OCI-LY7 (cell line): Measurements from ENCODE around the gene TDRD9. TPM values are rescaled to one million over a fixed set of nuclear protein-coding genes. Genes with fewer than 3 reads are reported as not detected.

Experiments
- BruUV-seq: library from RNA; stranded (reverse); fragments of 400-500 nt; replicated peaks from 2 replicates; lab custom pipeline; 2021; lab: Mats Ljungman, UMichigan
- CTCF ChIA-PET: fragments of 300-600 bp; sonication (Branson Sonifier 250); formaldehyde crosslinking; loops from one replicate; lab custom pipeline; 2022; ENCODE audit warnings: antibody characterized with exemption; ENCODE audit not compliant: unreplicated experiment; lab: Charles Lee
- POLR2A ChIA-PET: fragments of 300-600 bp; sonication (Branson Sonifier 250); formaldehyde crosslinking; loops from one replicate; lab custom pipeline; 2022; ENCODE audit warnings: antibody characterized with exemption; lab: Charles Lee
- DNase-seq: peaks from one replicate; pipeline ENCODE4 v3.0.0-alpha.2; 2015; ENCODE audit warnings: low spot score
- H2AFZ ChIP-seq: fragments of 200-600 bp; sonication (generic), shearing (Covaris generic); 2 replicates; pipeline ENCODE4 v1.6.1; 2014; ENCODE audit warnings: mild to moderate bottlenecking, antibody characterized with exemption, low read length, moderate library complexity
- H3K27ac ChIP-seq: fragments of 200-600 bp; sonication (generic); 2 replicates; pipeline ENCODE4 v1.5.1; 2014; ENCODE audit warnings: mixed run types, low read depth, mild to moderate bottlenecking, moderate library complexity, low read length, inconsistent platforms; ENCODE audit not compliant: poor library complexity, severe bottlenecking
- H3K36me3 ChIP-seq: fragments of 200-600 bp; sonication (generic); 2 replicates; pipeline ENCODE4 v1.6.1; 2014; ENCODE audit warnings: mild to moderate bottlenecking, antibody characterized with exemption, low read length, moderate library complexity, mixed read lengths; ENCODE audit not compliant: insufficient read depth
- H3K4me1 ChIP-seq: fragments of 200-600 bp; sonication (generic); 2 replicates; pipeline ENCODE4 v1.5.1; 2014; ENCODE audit warnings: mild to moderate bottlenecking, low read length; ENCODE audit not compliant: insufficient read depth, poor library complexity, severe bottlenecking
- H3K4me2 ChIP-seq: fragments of 200-600 bp; sonication (generic); 2 replicates; pipeline ENCODE4 v1.6.1; 2014; ENCODE audit warnings: mild to moderate bottlenecking, low read length
- H3K4me3 ChIP-seq: fragments of 200-600 bp; sonication (generic); 2 replicates; pipeline ENCODE4 v1.5.1; 2014; ENCODE audit warnings: mild to moderate bottlenecking, low read depth, low read length; ENCODE audit not compliant: poor library complexity, severe bottlenecking
- H3K79me2 ChIP-seq: fragments of 200-600 bp; sonication (generic); 2 replicates; pipeline ENCODE4 v1.6.1; 2016; ENCODE audit warnings: low read depth, mild to moderate bottlenecking, low read length, moderate library complexity, mixed read lengths; ENCODE audit not compliant: insufficient read depth
- H3K9me2 ChIP-seq: fragments of 200-600 bp; sonication (generic); 2 replicates; pipeline ENCODE4 v1.6.1; 2016; ENCODE audit warnings: mild to moderate bottlenecking, low read length, mixed read lengths; ENCODE audit not compliant: insufficient read depth
- H3K9me3 ChIP-seq: fragments of 200-600 bp; sonication (generic); 2 replicates; pipeline ENCODE4 v1.6.1; 2014; ENCODE audit warnings: mild to moderate bottlenecking, mixed run types, low read length, mixed read lengths
- H4K20me1 ChIP-seq: fragments of 200-600 bp; sonication (generic); 2 replicates; pipeline ENCODE4 v1.6.1; 2014; ENCODE audit warnings: mild to moderate bottlenecking, antibody characterized with exemption, low read length, moderate library complexity, mixed read lengths; ENCODE audit not compliant: insufficient read depth
- EZH2phosphoT487 ChIP-seq: fragments of 200-600 bp; sonication (generic); IDR thresholded peaks from 2 replicates; pipeline ENCODE4 v1.6.1; 2018; ENCODE audit warnings: low read depth, borderline replicate concordance, mild to moderate bottlenecking, mixed run types, antibody characterized with exemption, low read length, moderate library complexity, mixed read lengths
- intact Hi-C: fragments of 100-400 bp; cut with micrococcal nuclease; formaldehyde crosslinking; loops from one replicate; pipeline ENCODE4 v1.10.0; 2022; ENCODE audit not compliant: unreplicated experiment
- total RNA-seq, 2 experiments: library from RNA; depleted of rRNA in 1 of 2; stranded (reverse); fragments of >200 nt in 1 of 2; shearing (Covaris generic) in 1 of 2; gene quantifications; 2 replicates each; pipeline ENCODE4 v1.2.3, GENCODE V29; 2014 to 2022
- TF ChIP-seq, protein P1 (sequence below): fragments of 200-600 bp; sonication (generic); conservative IDR thresholded peaks from 2 replicates; pipeline ENCODE4 v1.5.1; 2014; ENCODE audit warnings: mild to moderate bottlenecking, antibody characterized with exemption, low read length, moderate library complexity, mixed read lengths

Gene TDRD9
- total RNA-seq, 2 experiments from 2014 or later: not detected

DNA sequence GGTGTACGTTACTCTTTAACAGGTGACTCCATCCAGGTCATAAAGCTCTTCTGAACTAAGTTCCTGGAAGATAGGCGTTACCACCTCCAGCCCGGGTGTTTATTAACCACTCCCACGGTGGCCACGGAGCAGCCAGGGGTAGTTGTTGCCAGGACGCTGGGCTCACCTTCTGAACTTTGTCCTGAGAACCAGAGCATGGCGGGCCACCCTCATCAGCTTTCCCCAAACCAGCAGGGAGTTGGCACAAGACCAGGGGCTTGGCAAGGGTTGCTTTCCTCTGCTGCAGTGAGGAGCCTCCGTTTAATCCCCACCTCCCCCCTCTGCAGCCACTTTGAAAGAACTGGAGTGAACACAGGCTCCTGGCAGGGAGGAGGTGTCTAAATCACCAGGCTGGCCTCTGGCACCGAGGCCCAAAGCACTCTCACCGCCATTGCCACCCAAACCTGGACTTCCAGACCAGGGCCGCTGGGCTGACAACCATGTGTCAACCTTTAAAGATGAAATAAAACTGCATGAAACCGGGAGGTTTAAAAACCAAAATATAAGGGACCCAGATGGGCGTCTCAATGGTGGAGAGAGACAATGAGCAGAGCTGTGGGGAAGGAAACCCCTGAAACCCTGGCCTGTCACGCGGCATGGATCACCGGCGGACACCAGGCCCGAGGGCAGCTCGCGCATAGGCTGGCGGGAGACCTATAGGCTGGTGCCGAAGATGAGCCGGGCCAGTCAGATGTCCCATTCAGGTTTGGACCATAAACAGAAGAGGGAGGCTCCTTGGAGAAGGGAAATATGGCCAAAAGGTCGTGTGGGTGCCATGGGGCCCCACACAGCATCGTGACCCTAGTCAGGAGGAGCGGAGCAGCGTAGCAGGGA lies 30.9 kb upstream of the TDRD9 start:
- no peaks in the 10 kb centered on the region for H3K9me2 ChIP-seq
- no peaks in the 10 kb centered on the region for H4K20me1 ChIP-seq
- no peak for DNase-seq
- no peak overlapping the region for H3K4me2 ChIP-seq
- H3K36me3 ChIP-seq: no peaks in the 10 kb centered on the region
- no peaks in the 10 kb centered on the region for H3K79me2 ChIP-seq
- POLR2A ChIA-PET: no interaction called here
- no peak overlapping the region for H3K27ac ChIP-seq
- no peak overlapping the region for H2AFZ ChIP-seq
- TF ChIP-seq, protein P1, sequence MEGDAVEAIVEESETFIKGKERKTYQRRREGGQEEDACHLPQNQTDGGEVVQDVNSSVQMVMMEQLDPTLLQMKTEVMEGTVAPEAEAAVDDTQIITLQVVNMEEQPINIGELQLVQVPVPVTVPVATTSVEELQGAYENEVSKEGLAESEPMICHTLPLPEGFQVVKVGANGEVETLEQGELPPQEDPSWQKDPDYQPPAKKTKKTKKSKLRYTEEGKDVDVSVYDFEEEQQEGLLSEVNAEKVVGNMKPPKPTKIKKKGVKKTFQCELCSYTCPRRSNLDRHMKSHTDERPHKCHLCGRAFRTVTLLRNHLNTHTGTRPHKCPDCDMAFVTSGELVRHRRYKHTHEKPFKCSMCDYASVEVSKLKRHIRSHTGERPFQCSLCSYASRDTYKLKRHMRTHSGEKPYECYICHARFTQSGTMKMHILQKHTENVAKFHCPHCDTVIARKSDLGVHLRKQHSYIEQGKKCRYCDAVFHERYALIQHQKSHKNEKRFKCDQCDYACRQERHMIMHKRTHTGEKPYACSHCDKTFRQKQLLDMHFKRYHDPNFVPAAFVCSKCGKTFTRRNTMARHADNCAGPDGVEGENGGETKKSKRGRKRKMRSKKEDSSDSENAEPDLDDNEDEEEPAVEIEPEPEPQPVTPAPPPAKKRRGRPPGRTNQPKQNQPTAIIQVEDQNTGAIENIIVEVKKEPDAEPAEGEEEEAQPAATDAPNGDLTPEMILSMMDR: no peak
- no peak for TF ChIP-seq EZH2phosphoT487
- no TSS peak for BruUV-seq
- intact Hi-C loops: no loop called here
- H3K4me1 ChIP-seq: peaks cover 11% of the 10 kb centered on the region
- CTCF ChIA-PET: no interaction called here
- no peaks in the 10 kb centered on the region for H3K9me3 ChIP-seq
- H3K4me3 ChIP-seq: no peak overlapping the region

DNA sequence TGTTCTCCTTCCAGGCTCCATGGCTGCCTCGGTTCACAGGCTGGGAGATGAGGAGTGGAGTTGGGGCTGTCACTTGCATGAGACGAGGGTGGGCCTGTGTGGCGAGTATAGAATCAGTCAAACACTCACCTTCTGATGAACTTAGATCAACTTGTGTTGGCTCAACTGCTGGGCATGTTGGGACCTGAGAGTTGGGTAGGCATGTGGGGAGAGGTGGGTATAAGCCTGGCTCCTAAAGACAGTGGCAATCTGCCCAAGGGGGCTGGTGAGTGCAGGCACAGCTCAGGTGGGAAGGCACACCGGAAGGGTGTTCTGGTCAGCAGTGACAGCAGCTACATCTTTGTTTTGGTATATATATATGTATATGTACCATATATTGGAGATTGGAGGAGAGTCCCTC lies 30.1 kb upstream of the TDRD9 start:
- POLR2A ChIA-PET: no interaction called here
- BruUV-seq: no TSS peak
- intact Hi-C loops: no loop called here

More for the DNA sequence above, 30.1 kb upstream of the TDRD9 start:
- TF ChIP-seq, protein P1: no peak
- TF ChIP-seq EZH2phosphoT487: no peak
- Histone ChIP-seq H2AFZ (no peak overlapping the region), H3K4me1 (peaks cover 11% of the 10 kb centered on the region), H4K20me1 (no peaks in the 10 kb centered on the region), H3K4me3 (no peak overlapping the region), H3K9me3 (no peaks in the 10 kb centered on the region), H3K36me3 (no peaks in the 10 kb centered on the region), H3K4me2 (no peak overlapping the region), H3K27ac (no peak overlapping the region), H3K9me2 (no peaks in the 10 kb centered on the region), H3K79me2 (no peaks in the 10 kb centered on the region)
- no peak for DNase-seq
- CTCF ChIA-PET: no interaction called here
